ENCODE data around the gene PEF1.

- TF ChIP-seq CTCF (IDR thresholded peaks at IDR 0.05) (no peak), POLR2A (IDR thresholded peaks at IDR 0.05) (no peak), POLR2AphosphoS5 (IDR thresholded peaks at IDR 0.05) (peak in 1 of 4 donors; percentile 34)
Measured at GRCh38 chr1:31591425-31592093, 53.1 kb downstream of the PEF1 start.
